Ishikawa (cell line): ENCODE measurements around the gene MMS19.

Experiments
- CEBPB ChIP-seq: IDR thresholded peaks from 2 replicates; pipeline ENCODE4 v1.6.1; 2012
- CREB1 ChIP-seq: IDR thresholded peaks from 2 replicates; pipeline ENCODE4 v1.6.1; 2012; ENCODE audit warnings: low read depth
- EP300 ChIP-seq: IDR thresholded peaks from 2 replicates; pipeline ENCODE4 v1.6.1; 2012; ENCODE audit warnings: borderline replicate concordance
- NFIC ChIP-seq: IDR thresholded peaks from 2 replicates; pipeline ENCODE4 v1.6.1; 2012
- RAD21 ChIP-seq: IDR thresholded peaks from 2 replicates; pipeline ENCODE4 v1.6.1; 2012; ENCODE audit warnings: low read depth
- TAF1 ChIP-seq: IDR thresholded peaks from 2 replicates; pipeline ENCODE4 v1.6.1; 2012; ENCODE audit warnings: low read depth, mild to moderate bottlenecking
- TEAD4 ChIP-seq: IDR thresholded peaks from 2 replicates; pipeline ENCODE4 v1.6.1; 2012
- ZBTB7A ChIP-seq: IDR thresholded peaks from 2 replicates; pipeline ENCODE4 v1.6.1; 2012; ENCODE audit warnings: low read depth
- TF ChIP-seq, protein P1 (sequence below): IDR thresholded peaks from 2 replicates; pipeline ENCODE4 v1.6.1; 2012
- TF ChIP-seq, protein P2 (sequence below): IDR thresholded peaks from 2 replicates; pipeline ENCODE4 v1.6.1; 2012; ENCODE audit warnings: low read depth, mild to moderate bottlenecking

DNA sequence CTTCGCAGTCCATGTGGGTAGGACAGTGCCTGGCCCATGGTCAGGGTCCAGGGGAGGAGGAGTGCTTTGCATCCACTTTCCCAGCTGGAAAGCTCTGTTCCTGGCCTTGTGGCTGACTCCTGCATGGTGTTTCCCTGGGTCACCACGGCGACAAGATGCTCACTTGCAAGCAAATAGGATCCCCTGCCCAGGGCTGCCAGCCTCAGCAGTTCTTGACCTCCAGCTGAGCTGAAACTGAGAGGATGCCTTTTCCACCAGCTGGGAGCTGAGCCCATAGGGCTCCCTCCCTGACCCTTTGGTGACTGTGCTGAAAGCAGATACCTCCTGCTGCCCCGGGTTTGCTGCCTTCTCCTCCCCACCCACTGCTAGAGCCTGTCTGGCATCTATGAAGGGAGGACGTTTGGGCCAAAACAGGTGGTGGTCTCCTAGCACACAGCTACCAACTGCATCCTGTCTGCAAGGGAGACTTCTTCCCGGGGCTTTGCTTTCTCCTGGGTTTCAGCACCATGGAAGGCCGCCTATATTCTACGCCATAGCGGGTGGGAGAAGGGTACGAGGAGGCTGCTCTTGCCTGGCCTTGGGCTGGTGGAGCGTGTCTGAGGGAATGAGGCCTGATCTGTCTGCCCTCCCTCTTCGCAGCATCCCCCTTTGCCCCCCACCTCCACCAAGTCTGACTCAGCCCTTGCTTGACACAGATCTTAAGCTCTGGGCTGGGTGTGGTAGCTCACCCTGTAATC, 34.9 kb upstream of the MMS19 start:
- no peak for TF ChIP-seq RAD21
- TF ChIP-seq, protein P1, sequence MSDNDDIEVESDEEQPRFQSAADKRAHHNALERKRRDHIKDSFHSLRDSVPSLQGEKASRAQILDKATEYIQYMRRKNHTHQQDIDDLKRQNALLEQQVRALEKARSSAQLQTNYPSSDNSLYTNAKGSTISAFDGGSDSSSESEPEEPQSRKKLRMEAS = no peak
- no peak for TF ChIP-seq NFIC
- TF ChIP-seq TEAD4 = no peak
- TF ChIP-seq EP300 = no peak
- no peak for TF ChIP-seq CEBPB
- TF ChIP-seq, protein P2, sequence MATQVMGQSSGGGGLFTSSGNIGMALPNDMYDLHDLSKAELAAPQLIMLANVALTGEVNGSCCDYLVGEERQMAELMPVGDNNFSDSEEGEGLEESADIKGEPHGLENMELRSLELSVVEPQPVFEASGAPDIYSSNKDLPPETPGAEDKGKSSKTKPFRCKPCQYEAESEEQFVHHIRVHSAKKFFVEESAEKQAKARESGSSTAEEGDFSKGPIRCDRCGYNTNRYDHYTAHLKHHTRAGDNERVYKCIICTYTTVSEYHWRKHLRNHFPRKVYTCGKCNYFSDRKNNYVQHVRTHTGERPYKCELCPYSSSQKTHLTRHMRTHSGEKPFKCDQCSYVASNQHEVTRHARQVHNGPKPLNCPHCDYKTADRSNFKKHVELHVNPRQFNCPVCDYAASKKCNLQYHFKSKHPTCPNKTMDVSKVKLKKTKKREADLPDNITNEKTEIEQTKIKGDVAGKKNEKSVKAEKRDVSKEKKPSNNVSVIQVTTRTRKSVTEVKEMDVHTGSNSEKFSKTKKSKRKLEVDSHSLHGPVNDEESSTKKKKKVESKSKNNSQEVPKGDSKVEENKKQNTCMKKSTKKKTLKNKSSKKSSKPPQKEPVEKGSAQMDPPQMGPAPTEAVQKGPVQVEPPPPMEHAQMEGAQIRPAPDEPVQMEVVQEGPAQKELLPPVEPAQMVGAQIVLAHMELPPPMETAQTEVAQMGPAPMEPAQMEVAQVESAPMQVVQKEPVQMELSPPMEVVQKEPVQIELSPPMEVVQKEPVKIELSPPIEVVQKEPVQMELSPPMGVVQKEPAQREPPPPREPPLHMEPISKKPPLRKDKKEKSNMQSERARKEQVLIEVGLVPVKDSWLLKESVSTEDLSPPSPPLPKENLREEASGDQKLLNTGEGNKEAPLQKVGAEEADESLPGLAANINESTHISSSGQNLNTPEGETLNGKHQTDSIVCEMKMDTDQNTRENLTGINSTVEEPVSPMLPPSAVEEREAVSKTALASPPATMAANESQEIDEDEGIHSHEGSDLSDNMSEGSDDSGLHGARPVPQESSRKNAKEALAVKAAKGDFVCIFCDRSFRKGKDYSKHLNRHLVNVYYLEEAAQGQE = no peak
- TF ChIP-seq CREB1 = no peak
- TF ChIP-seq ZBTB7A = no peak
- TF ChIP-seq TAF1 = no peak
